Measurements from ENCODE around the gene CFL2.

CFL2 gene

GRCh38 chr14:34671716-34672115 lies 42.7 kb downstream of the CFL2 start:
- TF ChIP-seq SIN3A (IDR thresholded peaks at IDR 0.05; ENCODE audit: borderline replicate concordance, insufficient read depth, low read length) (no peak), FOXP2 (optimal IDR thresholded peaks at IDR 0.05; ENCODE audit: borderline replicate concordance, extremely low read depth, extremely low read length, insufficient read depth) (no peak), TAF1 (IDR thresholded peaks at IDR 0.05; ENCODE audit: borderline replicate concordance, insufficient read depth, low read length) (no peak), REST (IDR thresholded peaks at IDR 0.05; ENCODE audit: insufficient read depth in 1 of 2, low read depth in 2 of 2, low read length in 2 of 2) (no peak), POLR2AphosphoS5 (IDR thresholded peaks at IDR 0.05; ENCODE audit: low read depth, low read length) (no peak)

GRCh38 chr14:34668111-34668510 lies 46.3 kb downstream of the CFL2 start:
- TF ChIP-seq TAF1 (IDR thresholded peaks at IDR 0.05; ENCODE audit: borderline replicate concordance, insufficient read depth, low read length) = no peak
- TF ChIP-seq POLR2AphosphoS5 (IDR thresholded peaks at IDR 0.05; ENCODE audit: low read depth, low read length) = no peak
- TF ChIP-seq REST (IDR thresholded peaks at IDR 0.05; ENCODE audit: insufficient read depth in 1 of 2, low read depth in 2 of 2, low read length in 2 of 2) = no peak
- TF ChIP-seq SIN3A (IDR thresholded peaks at IDR 0.05; ENCODE audit: borderline replicate concordance, insufficient read depth, low read length) = no peak
- TF ChIP-seq FOXP2 (optimal IDR thresholded peaks at IDR 0.05; ENCODE audit: borderline replicate concordance, extremely low read depth, extremely low read length, insufficient read depth) = no peak

GRCh38 chr14:34667007-34667406 lies 47.4 kb downstream of the CFL2 start:
- TF ChIP-seq TAF1 (IDR thresholded peaks at IDR 0.05; ENCODE audit: borderline replicate concordance, insufficient read depth, low read length) (no peak), POLR2AphosphoS5 (IDR thresholded peaks at IDR 0.05; ENCODE audit: low read depth, low read length) (no peak), SIN3A (IDR thresholded peaks at IDR 0.05; ENCODE audit: borderline replicate concordance, insufficient read depth, low read length) (no peak), FOXP2 (optimal IDR thresholded peaks at IDR 0.05; ENCODE audit: borderline replicate concordance, extremely low read depth, extremely low read length, insufficient read depth) (no peak), REST (IDR thresholded peaks at IDR 0.05; ENCODE audit: insufficient read depth in 1 of 2, low read depth in 2 of 2, low read length in 2 of 2) (no peak)

GRCh38 chr14:34665785-34666435 lies 48.5 kb downstream of the CFL2 start:
- TF ChIP-seq TAF1 (IDR thresholded peaks at IDR 0.05; ENCODE audit: borderline replicate concordance, insufficient read depth, low read length) (no peak), SIN3A (IDR thresholded peaks at IDR 0.05; ENCODE audit: borderline replicate concordance, insufficient read depth, low read length) (no peak), REST (IDR thresholded peaks at IDR 0.05; ENCODE audit: insufficient read depth in 1 of 2, low read depth in 2 of 2, low read length in 2 of 2) (no peak), FOXP2 (optimal IDR thresholded peaks at IDR 0.05; ENCODE audit: borderline replicate concordance, extremely low read depth, extremely low read length, insufficient read depth) (no peak), POLR2AphosphoS5 (IDR thresholded peaks at IDR 0.05; ENCODE audit: low read depth, low read length) (no peak)
